Trophoblast cell (in vitro differentiated cells and primary cell): Measurements from ENCODE around the gene RNF150.

Source experiments
- DNase-seq, 2 donors: peaks; one replicate each; pipeline ENCODE4 v3.0.0-alpha.2; 2016
- H2AFZ ChIP-seq: 2 replicates; pipeline ENCODE4 v1.6.1; 2013; ENCODE audit warnings: low read length, moderate library complexity, mild to moderate bottlenecking; ENCODE audit not compliant: insufficient read depth, poor library complexity
- H2AK5ac ChIP-seq: 2 replicates; pipeline ENCODE4 v1.6.1; 2013; ENCODE audit warnings: mild to moderate bottlenecking, low read length
- H2BK120ac ChIP-seq: 2 replicates; pipeline ENCODE4 v1.6.1; 2013; ENCODE audit warnings: low read length, mild to moderate bottlenecking, moderate library complexity; ENCODE audit not compliant: insufficient read depth, poor library complexity
- H2BK12ac ChIP-seq: 2 replicates; pipeline ENCODE4 v1.6.1; 2013; ENCODE audit warnings: mild to moderate bottlenecking, low read length, moderate library complexity
- H2BK5ac ChIP-seq: 2 replicates; pipeline ENCODE4 v1.6.1; 2013; ENCODE audit warnings: low read length, low read depth, moderate library complexity, mild to moderate bottlenecking; ENCODE audit not compliant: poor library complexity
- H3K14ac ChIP-seq: 2 replicates; pipeline ENCODE4 v1.6.1; 2013; ENCODE audit warnings: mild to moderate bottlenecking, low read length
- H3K18ac ChIP-seq: 2 replicates; pipeline ENCODE4 v1.6.1; 2013; ENCODE audit warnings: mild to moderate bottlenecking, low read length
- H3K23ac ChIP-seq: 2 replicates; pipeline ENCODE4 v1.6.1; 2013; ENCODE audit warnings: low read length
- H3K27ac ChIP-seq: 2 replicates; pipeline ENCODE4 v1.5.1; 2013; ENCODE audit warnings: low read depth, mild to moderate bottlenecking, inconsistent platforms, low read length, moderate library complexity
- H3K27me3 ChIP-seq: 2 replicates; pipeline ENCODE4 v1.6.1; 2013; ENCODE audit warnings: inconsistent platforms, mild to moderate bottlenecking, low read length, moderate library complexity; ENCODE audit not compliant: insufficient read depth
- H3K36me3 ChIP-seq, 2 experiments: 1 replicate in 1 of 2; 2 replicates in 1 of 2; pipeline ENCODE4 v1.6.1; 2013; ENCODE audit warnings: low read length in 2 of 2, mild to moderate bottlenecking in 2 of 2, moderate library complexity in 1 of 2; ENCODE audit not compliant: insufficient read depth in 2 of 2, control insufficient read depth in 1 of 2
- H3K4ac ChIP-seq: 2 replicates; pipeline ENCODE4 v1.6.1; 2013; ENCODE audit warnings: low read depth, mild to moderate bottlenecking, low read length, moderate library complexity
- H3K4me1 ChIP-seq, 2 experiments: 1 replicate in 1 of 2; 2 replicates in 1 of 2; pipeline ENCODE4 v1.6.1; 2013; ENCODE audit warnings: low read length in 2 of 2, mild to moderate bottlenecking in 2 of 2, moderate library complexity in 1 of 2; ENCODE audit not compliant: insufficient read depth in 2 of 2, control insufficient read depth in 1 of 2
- H3K4me2 ChIP-seq: 2 replicates; pipeline ENCODE4 v1.6.1; 2013; ENCODE audit warnings: inconsistent platforms, mild to moderate bottlenecking, low read length, moderate library complexity
- H3K4me3 ChIP-seq: 2 replicates; pipeline ENCODE4 v1.5.1; 2013; ENCODE audit warnings: mild to moderate bottlenecking, low read depth, low read length, inconsistent platforms
- H3K79me1 ChIP-seq: one replicate; pipeline ENCODE4 v1.6.1; 2013; ENCODE audit warnings: low read length
- H3K79me2 ChIP-seq: 2 replicates; pipeline ENCODE4 v1.6.1; 2013; ENCODE audit warnings: low read length, mild to moderate bottlenecking; ENCODE audit not compliant: control insufficient read depth, insufficient read depth, poor library complexity
- H3K9ac ChIP-seq: 2 replicates; pipeline ENCODE4 v1.6.1; 2013; ENCODE audit warnings: mild to moderate bottlenecking, low read length
- H3K9me3 ChIP-seq: 2 replicates; pipeline ENCODE4 v1.6.1; 2013; ENCODE audit warnings: low read depth, mild to moderate bottlenecking, control low read depth, inconsistent platforms, low read length; ENCODE audit not compliant: insufficient read depth
- H4K12ac ChIP-seq: 2 replicates; pipeline ENCODE4 v1.6.1; 2013; ENCODE audit warnings: low read depth, mild to moderate bottlenecking, low read length, moderate library complexity
- H4K8ac ChIP-seq: 2 replicates; pipeline ENCODE4 v1.6.1; 2013; ENCODE audit warnings: low read depth, mild to moderate bottlenecking, low read length, moderate library complexity
- H4K91ac ChIP-seq: one replicate; pipeline ENCODE4 v1.6.1; 2013; ENCODE audit warnings: low read depth, mild to moderate bottlenecking, low read length, moderate library complexity
- WGBS: extraction: QIAGEN DNeasy Blood & Tissue Kit; methylation state at CpG from one replicate; pipeline ENCODE4 v1.1.7; 2013; ENCODE audit warnings: missing lambda C conversion rate; ENCODE audit not compliant: insufficient read length, insufficient coverage; ENCODE audit errors: extremely low coverage; 5-methylcytosine and 5-hydroxymethylcytosine counted together

Gene RNF150

DNA sequence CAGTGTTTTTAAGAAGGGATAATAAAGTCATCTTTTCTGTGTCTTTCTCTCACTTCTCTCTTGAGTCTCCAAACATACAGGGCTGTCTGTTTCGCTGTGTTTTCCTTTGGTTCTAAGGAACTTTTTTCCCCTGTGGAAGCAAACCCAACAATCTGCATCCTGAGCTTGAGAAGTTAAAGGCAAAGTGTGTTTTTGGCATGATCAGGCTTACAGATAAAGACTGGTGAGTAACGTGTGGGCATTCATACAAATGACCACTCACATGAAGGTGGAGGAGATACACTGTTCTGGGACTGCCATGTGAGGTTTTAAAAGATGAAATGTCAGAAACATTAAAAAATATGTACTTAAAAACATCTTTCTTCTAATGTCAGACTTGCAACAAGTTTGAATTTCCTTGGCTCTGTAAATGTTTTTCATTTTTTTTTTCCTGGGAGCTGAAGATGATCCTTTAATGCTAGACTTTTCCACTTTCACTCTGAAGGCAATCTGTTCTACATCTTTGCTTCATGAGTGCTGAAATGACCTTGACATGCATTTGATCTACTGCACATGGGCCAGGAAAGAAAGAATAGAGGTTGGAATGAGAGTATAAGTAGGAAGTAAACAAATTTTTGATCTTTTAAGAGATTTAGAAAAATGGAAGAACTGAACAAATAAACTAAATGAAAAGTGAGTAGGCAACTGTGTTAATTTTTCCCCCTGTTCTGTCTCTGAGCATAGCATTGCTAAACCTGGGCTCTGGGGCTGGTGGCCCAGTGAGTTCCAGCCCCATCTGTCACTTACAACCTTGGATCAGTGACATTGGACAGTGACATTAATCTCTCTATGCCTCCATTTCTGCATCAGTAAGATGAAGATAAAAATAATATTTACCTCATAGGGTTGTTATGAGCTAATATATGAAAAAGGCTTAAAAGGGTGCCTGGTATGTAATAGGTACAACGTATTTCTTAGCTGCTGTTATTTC lies 226.0 kb downstream of the RNF150 start:
- Histone ChIP-seq H2BK5ac (no peak overlapping the region), H3K4ac (no peak overlapping the region), H3K79me1 (no peaks in the 10 kb centered on the region), H3K36me3 (no peaks in the 10 kb centered on the region), H3K27me3 (no peaks in the 10 kb centered on the region), H3K23ac (no peak overlapping the region), H3K9ac (no peak overlapping the region), H2BK12ac (no peak overlapping the region), H4K8ac (no peak overlapping the region), H4K12ac (no peak overlapping the region), H3K79me2 (no peaks in the 10 kb centered on the region), H3K4me3 (no peak overlapping the region), H2AK5ac (no peak overlapping the region), H3K4me2 (no peak overlapping the region), H3K14ac (no peak overlapping the region), H3K27ac (no peak overlapping the region), H4K91ac (no peak overlapping the region), H3K18ac (no peak overlapping the region), H3K4me1 (no peaks in the 10 kb centered on the region), H3K9me3 (no peaks in the 10 kb centered on the region), H2BK120ac (no peak overlapping the region), H2AFZ (no peak overlapping the region)
- DNase-seq = no peak
- no CpG with 5 or more reads among the region's 3 CpGs for WGBS

DNA sequence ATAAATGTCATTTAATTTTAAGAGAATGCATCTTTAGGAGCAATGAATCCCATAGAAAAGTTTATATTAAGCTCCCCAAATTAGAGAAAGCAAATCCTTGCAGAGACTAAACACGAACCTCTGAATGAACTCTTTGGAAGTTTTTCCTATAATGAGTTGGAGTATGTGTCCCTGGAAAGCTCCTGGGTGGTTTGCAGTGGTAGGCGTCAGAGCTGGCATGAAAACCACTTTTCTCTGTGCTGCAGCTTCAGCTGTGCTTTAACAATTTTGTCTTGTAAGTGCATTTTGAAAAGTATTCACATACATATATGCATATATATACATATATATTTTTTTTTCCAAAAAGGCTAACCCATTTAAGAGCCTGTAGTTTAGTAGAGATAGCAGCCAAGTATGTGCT lies 228.4 kb downstream of the RNF150 start:
- no peaks in the 10 kb centered on the region for H3K9me3 ChIP-seq
- no peak overlapping the region for H3K4me2 ChIP-seq
- no peaks in the 10 kb centered on the region for H3K79me2 ChIP-seq
- no peak overlapping the region for H2BK120ac ChIP-seq
- no peak overlapping the region for H4K8ac ChIP-seq
- H4K91ac ChIP-seq = no peak overlapping the region
- H3K4me1 ChIP-seq = no peaks in the 10 kb centered on the region
- H3K9ac ChIP-seq = no peak overlapping the region
- no peak overlapping the region for H2AK5ac ChIP-seq
- no peaks in the 10 kb centered on the region for H3K36me3 ChIP-seq
- H2BK5ac ChIP-seq = no peak overlapping the region
- no peak overlapping the region for H3K23ac ChIP-seq
- no peak overlapping the region for H4K12ac ChIP-seq
- no peak overlapping the region for H3K18ac ChIP-seq
- H3K79me1 ChIP-seq = no peaks in the 10 kb centered on the region
- no CpG with 5 or more reads among the region's 2 CpGs for WGBS
- H3K4me3 ChIP-seq = no peak overlapping the region
- H3K14ac ChIP-seq = no peak overlapping the region
- no peak for DNase-seq
- no peak overlapping the region for H2AFZ ChIP-seq
- no peak overlapping the region for H3K27ac ChIP-seq
- no peaks in the 10 kb centered on the region for H3K27me3 ChIP-seq
- no peak overlapping the region for H3K4ac ChIP-seq
- no peak overlapping the region for H2BK12ac ChIP-seq

DNA sequence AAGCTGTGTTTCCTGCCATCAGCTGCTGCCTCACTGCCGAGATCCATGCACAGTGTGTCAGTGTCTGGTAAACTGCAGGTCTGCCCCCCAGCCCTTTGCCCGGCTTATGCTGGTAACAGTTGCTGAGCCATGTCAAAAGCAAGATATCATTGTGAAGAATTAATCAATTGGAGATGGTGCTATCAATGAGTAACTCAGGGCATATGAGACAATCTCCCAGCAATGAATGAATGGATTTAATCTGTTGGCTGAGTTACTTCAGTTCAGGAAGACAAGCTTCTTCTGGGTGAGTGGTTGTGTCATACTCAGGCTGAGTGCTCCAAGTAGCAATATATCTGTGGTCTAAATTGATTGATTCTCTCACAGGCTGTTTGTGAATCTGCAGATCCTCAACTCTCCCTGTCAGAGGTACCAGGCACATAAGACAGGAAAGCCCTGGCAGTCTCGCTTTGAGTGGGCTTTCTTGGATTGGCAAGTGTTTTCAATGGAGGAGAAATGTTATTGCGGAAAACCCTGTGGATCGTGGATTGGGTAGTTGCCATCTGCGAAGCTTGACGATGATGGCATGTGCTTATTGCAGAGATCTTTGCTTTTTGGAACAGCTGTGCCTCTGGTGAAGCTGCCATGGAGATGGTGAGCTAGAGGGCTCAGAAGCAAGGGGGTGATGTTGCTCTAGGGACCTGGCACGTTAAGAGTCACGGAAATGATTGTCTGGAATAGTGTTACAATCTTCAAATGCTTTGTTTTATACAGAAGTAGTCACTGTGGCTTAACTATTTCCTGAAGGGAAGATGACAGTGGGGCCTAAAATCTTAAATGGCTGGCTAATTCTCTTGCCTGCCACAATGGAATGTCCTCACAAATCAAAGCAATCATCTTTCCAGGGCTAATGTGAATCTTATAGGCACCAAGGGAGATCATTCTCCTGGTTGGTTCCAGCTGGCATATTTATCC lies 229.5 kb downstream of the RNF150 start:
- no peak overlapping the region for H3K14ac ChIP-seq
- H2BK120ac ChIP-seq = no peak overlapping the region
- H2BK5ac ChIP-seq = no peak overlapping the region
- no peak overlapping the region for H3K23ac ChIP-seq
- H2AK5ac ChIP-seq = no peak overlapping the region
- H3K79me1 ChIP-seq = no peaks in the 10 kb centered on the region
- no peak overlapping the region for H4K8ac ChIP-seq
- peaks cover 1% of the 10 kb centered on the region for H3K9me3 ChIP-seq
- H3K9ac ChIP-seq = no peak overlapping the region
- H3K27ac ChIP-seq = no peak overlapping the region
- no peak overlapping the region for H3K4me3 ChIP-seq
- H3K79me2 ChIP-seq = no peaks in the 10 kb centered on the region
- no peak overlapping the region for H2AFZ ChIP-seq
- no peak overlapping the region for H3K4ac ChIP-seq
- H3K27me3 ChIP-seq = no peaks in the 10 kb centered on the region
- no peak overlapping the region for H4K12ac ChIP-seq
- no CpG with 5 or more reads among the region's 9 CpGs for WGBS
- H2BK12ac ChIP-seq = no peak overlapping the region
- no peak for DNase-seq
- H4K91ac ChIP-seq = no peak overlapping the region
- no peaks in the 10 kb centered on the region for H3K4me1 ChIP-seq
- H3K4me2 ChIP-seq = no peak overlapping the region
- no peaks in the 10 kb centered on the region for H3K36me3 ChIP-seq
- H3K18ac ChIP-seq = no peak overlapping the region

DNA sequence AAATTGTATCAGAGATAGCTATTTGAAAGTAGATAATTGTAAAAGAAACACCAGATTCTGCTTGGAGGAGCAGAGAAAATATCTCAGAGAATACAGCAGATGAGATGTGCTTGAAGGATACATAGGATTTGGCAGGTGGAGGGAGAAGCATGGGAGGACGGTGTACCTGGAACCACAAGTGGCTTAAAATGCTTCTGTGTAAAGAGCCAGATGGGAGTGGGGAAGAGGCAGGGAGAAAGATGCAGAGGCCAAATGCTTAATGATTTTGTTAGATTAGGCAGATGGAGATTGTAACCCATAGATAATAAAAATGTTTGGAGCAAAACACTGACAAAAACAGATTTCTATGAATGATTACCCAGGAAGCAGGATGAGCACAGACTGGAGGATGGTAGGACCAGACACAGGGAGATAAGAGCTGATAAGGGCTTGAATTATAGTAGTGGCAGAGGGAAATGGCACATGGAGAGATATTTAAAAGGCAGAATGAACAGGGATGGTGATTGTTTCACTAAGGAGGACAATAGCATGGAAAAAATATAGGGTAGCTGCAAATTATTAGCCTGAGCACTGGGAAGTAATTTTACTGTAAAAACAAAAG lies 231.4 kb downstream of the RNF150 start:
- Histone ChIP-seq H3K4me3 (no peak overlapping the region), H4K12ac (no peak overlapping the region), H3K14ac (no peak overlapping the region), H2AK5ac (no peak overlapping the region), H4K91ac (no peak overlapping the region), H3K4ac (no peak overlapping the region), H3K27ac (no peak overlapping the region), H3K79me1 (no peaks in the 10 kb centered on the region), H3K9me3 (peaks cover 1% of the 10 kb centered on the region), H3K4me1 (no peaks in the 10 kb centered on the region), H2BK120ac (no peak overlapping the region), H3K9ac (no peak overlapping the region), H3K79me2 (no peaks in the 10 kb centered on the region), H2BK12ac (no peak overlapping the region), H3K36me3 (no peaks in the 10 kb centered on the region), H3K27me3 (no peaks in the 10 kb centered on the region), H3K18ac (no peak overlapping the region), H4K8ac (no peak overlapping the region), H2BK5ac (no peak overlapping the region), H3K4me2 (no peak overlapping the region), H3K23ac (no peak overlapping the region), H2AFZ (no peak overlapping the region)
- DNase-seq = no peak
- WGBS = no CpG with 5 or more reads among the region's 1 CpG
